HEK293 (cell line): ENCODE measurements around the gene CATSPERD.
A peak's percentile ranks its signal among the peaks of the same experiment; 100 is the strongest.

ENCODE experiments used
- CTCF ChIA-PET: fragments of 350-600 bp; formaldehyde crosslinking; extraction: SDS; loops from one replicate; lab custom pipeline; 2021; ENCODE audit warnings: antibody characterized with exemption; lab: Yijun Ruan, JAX
- POLR2A ChIA-PET: fragments of 300-600 bp; formaldehyde crosslinking; extraction: SDS; loops from one replicate; lab custom pipeline; 2020; ENCODE audit warnings: antibody characterized with exemption, inconsistent platforms; lab: Yijun Ruan, JAX
- H3K27ac ChIP-seq: fragments of 200-500 bp; sonication (Bioruptor generic); 2 replicates; pipeline ENCODE4 v1.5.1; 2014; ENCODE audit warnings: low read depth, low read length, control low read depth, inconsistent platforms; ENCODE audit errors: extremely low read depth
- H3K36me3 ChIP-seq, 2 experiments: fragments of 200-500 bp in 1 of 2; sonication (Bioruptor generic) in 1 of 2; 1 replicate in 1 of 2; 2 replicates in 1 of 2; pipeline ENCODE4 v1.5.1; 2014 to 2017; ENCODE audit warnings: inconsistent platforms in 2 of 2, low read length in 2 of 2; ENCODE audit not compliant: control insufficient read depth in 2 of 2, insufficient read depth in 1 of 2
- H3K4me1 ChIP-seq: fragments of 200-500 bp; sonication (Bioruptor generic); 2 replicates; pipeline ENCODE4 v1.5.1; 2014; ENCODE audit warnings: mild to moderate bottlenecking, low read length, inconsistent platforms; ENCODE audit not compliant: control insufficient read depth, insufficient read depth
- H3K4me3 ChIP-seq: 2 replicates; pipeline ENCODE4 v1.5.1; 2011; ENCODE audit warnings: low read depth, mild to moderate bottlenecking, control low read depth, low read length, moderate library complexity
- H3K9me3 ChIP-seq: fragments of 200-500 bp; sonication (Bioruptor generic); 2 replicates; pipeline ENCODE4 v1.5.1; 2014; ENCODE audit warnings: low read depth, low read length, inconsistent platforms; ENCODE audit not compliant: control insufficient read depth, insufficient read depth
- EGR2 ChIP-seq: fragments of 450-650 bp; formaldehyde crosslinking; IDR thresholded peaks from 2 replicates; pipeline ENCODE4 v1.5.1; 2016; ENCODE audit warnings: low read depth, missing biosample characterization, missing genetic modification characterization
- GLIS1 ChIP-seq: fragments of 450-650 bp; formaldehyde crosslinking; IDR thresholded peaks from 2 replicates; pipeline ENCODE4 v1.5.1; 2016; ENCODE audit warnings: missing biosample characterization, missing genetic modification characterization
- PATZ1 ChIP-seq: fragments of 450-650 bp; formaldehyde crosslinking; IDR thresholded peaks from 2 replicates; pipeline ENCODE4 v1.5.1; 2016; ENCODE audit warnings: missing biosample characterization, missing genetic modification characterization
- RBAK ChIP-seq: fragments of 450-650 bp; formaldehyde crosslinking; IDR thresholded peaks from 2 replicates; pipeline ENCODE4 v1.5.1; 2016; ENCODE audit warnings: missing biosample characterization, missing genetic modification characterization
- TCF7L2 ChIP-seq: IDR thresholded peaks from 2 replicates; pipeline ENCODE4 v1.6.1; 2011; ENCODE audit warnings: low read depth, mild to moderate bottlenecking, inconsistent platforms, low read length, moderate library complexity, borderline replicate concordance
- TSHZ1 ChIP-seq: fragments of 450-650 bp; formaldehyde crosslinking; IDR thresholded peaks from 2 replicates; pipeline ENCODE4 v1.5.1; 2016; ENCODE audit warnings: missing biosample characterization, missing genetic modification characterization, borderline replicate concordance
- WT1 ChIP-seq: fragments of 450-650 bp; formaldehyde crosslinking; IDR thresholded peaks from 2 replicates; pipeline ENCODE4 v1.5.1; 2016; ENCODE audit warnings: missing biosample characterization, missing genetic modification characterization
- ZFP3 ChIP-seq: fragments of 450-650 bp; formaldehyde crosslinking; IDR thresholded peaks from 2 replicates; pipeline ENCODE4 v1.5.1; 2016; ENCODE audit warnings: low read depth, missing biosample characterization, missing genetic modification characterization
- ZFP37 ChIP-seq: fragments of 450-650 bp; formaldehyde crosslinking; IDR thresholded peaks from 2 replicates; pipeline ENCODE4 v1.5.1; 2016; ENCODE audit warnings: missing biosample characterization, missing genetic modification characterization
- ZNF132 ChIP-seq: fragments of 450-650 bp; formaldehyde crosslinking; IDR thresholded peaks from 2 replicates; pipeline ENCODE4 v1.5.1; 2017; ENCODE audit warnings: missing biosample characterization, missing genetic modification characterization, borderline replicate concordance
- ZNF148 ChIP-seq: fragments of 450-650 bp; formaldehyde crosslinking; IDR thresholded peaks from 2 replicates; pipeline ENCODE4 v1.5.0; 2017; ENCODE audit warnings: missing biosample characterization, missing genetic modification characterization, borderline replicate concordance
- ZNF174 ChIP-seq: fragments of 450-650 bp; formaldehyde crosslinking; IDR thresholded peaks from 2 replicates; pipeline ENCODE4 v1.5.0; 2017; ENCODE audit warnings: missing biosample characterization, mild to moderate bottlenecking, missing genetic modification characterization
- ZNF184 ChIP-seq: fragments of 450-650 bp; IDR thresholded peaks from 2 replicates; pipeline ENCODE4 v1.5.1; 2018; ENCODE audit warnings: missing biosample characterization, mild to moderate bottlenecking, missing genetic modification characterization
- ZNF274 ChIP-seq, 2 experiments: fragments of 200-500 bp in 1 of 2; fragments of 450-650 bp in 1 of 2; sonication (Bioruptor generic) in 1 of 2; formaldehyde crosslinking in 1 of 2; IDR thresholded peaks; 2 replicates each; pipeline versions ENCODE4 v1.5.1 to v1.6.1; 2014 to 2016; ENCODE audit warnings: borderline replicate concordance in 1 of 2, inconsistent platforms in 1 of 2, low read length in 1 of 2, missing biosample characterization in 1 of 2, missing genetic modification characterization in 1 of 2
- ZNF354C ChIP-seq: fragments of 450-650 bp; formaldehyde crosslinking; IDR thresholded peaks from 2 replicates; pipeline ENCODE4 v1.5.1; 2016; ENCODE audit warnings: missing biosample characterization, missing genetic modification characterization, low read depth, borderline replicate concordance
- ZNF37A ChIP-seq: fragments of 450-650 bp; IDR thresholded peaks from 2 replicates; pipeline ENCODE4 v1.5.1; 2018; ENCODE audit warnings: missing biosample characterization, missing genetic modification characterization
- ZNF664 ChIP-seq: fragments of 450-650 bp; formaldehyde crosslinking; IDR thresholded peaks from 2 replicates; pipeline ENCODE4 v1.5.1; 2016; ENCODE audit warnings: missing biosample characterization, missing genetic modification characterization
- ZNF701 ChIP-seq: fragments of 450-650 bp; formaldehyde crosslinking; IDR thresholded peaks from 2 replicates; pipeline ENCODE4 v1.5.1; 2016; ENCODE audit warnings: missing biosample characterization, missing genetic modification characterization
- ZNF747 ChIP-seq: fragments of 450-650 bp; formaldehyde crosslinking; IDR thresholded peaks from 2 replicates; pipeline ENCODE4 v1.5.1; 2016; ENCODE audit warnings: missing biosample characterization, missing genetic modification characterization
- ZNF776 ChIP-seq: fragments of 450-650 bp; formaldehyde crosslinking; IDR thresholded peaks from 2 replicates; pipeline ENCODE4 v1.5.0; 2017; ENCODE audit warnings: missing biosample characterization, missing genetic modification characterization, borderline replicate concordance
- TF ChIP-seq, protein P1 (sequence below): fragments of 450-650 bp; formaldehyde crosslinking; IDR thresholded peaks from 2 replicates; pipeline ENCODE4 v1.5.1; 2016; ENCODE audit warnings: missing biosample characterization, missing genetic modification characterization

The CATSPERD gene

GRCh38 chr19:5806905-5807304 lies 86.5 kb downstream of the CATSPERD start:
- no peaks in the 10 kb centered on the region for H3K36me3 ChIP-seq
- no peaks in the 10 kb centered on the region for H3K9me3 ChIP-seq
- H3K4me3 ChIP-seq: no peak overlapping the region
- TF ChIP-seq, protein P1, sequence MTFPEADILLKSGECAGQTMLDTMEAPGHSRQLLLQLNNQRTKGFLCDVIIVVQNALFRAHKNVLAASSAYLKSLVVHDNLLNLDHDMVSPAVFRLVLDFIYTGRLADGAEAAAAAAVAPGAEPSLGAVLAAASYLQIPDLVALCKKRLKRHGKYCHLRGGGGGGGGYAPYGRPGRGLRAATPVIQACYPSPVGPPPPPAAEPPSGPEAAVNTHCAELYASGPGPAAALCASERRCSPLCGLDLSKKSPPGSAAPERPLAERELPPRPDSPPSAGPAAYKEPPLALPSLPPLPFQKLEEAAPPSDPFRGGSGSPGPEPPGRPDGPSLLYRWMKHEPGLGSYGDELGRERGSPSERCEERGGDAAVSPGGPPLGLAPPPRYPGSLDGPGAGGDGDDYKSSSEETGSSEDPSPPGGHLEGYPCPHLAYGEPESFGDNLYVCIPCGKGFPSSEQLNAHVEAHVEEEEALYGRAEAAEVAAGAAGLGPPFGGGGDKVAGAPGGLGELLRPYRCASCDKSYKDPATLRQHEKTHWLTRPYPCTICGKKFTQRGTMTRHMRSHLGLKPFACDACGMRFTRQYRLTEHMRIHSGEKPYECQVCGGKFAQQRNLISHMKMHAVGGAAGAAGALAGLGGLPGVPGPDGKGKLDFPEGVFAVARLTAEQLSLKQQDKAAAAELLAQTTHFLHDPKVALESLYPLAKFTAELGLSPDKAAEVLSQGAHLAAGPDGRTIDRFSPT (tag by site-specific recombination): no peak
- TF ChIP-seq ZFP37 (tag by site-specific recombination): no peak
- TF ChIP-seq EGR2 (tag by site-specific recombination): 0 out of 2 replicates have a peak, but pooled peaks have one; percentile 10
- TF ChIP-seq ZNF747: no peak
- TF ChIP-seq ZFP3 (tag by site-specific recombination): peak; percentile 98
- CTCF ChIA-PET: interaction anchor here (0.6 to 1.6 kb wide), 9 partner anchors 14 to 760 kb away, joined by 3 to 8 read pairs (median 5); no protein-coding TSS in a partner anchor
- POLR2A ChIA-PET: interaction anchor here (0.7 to 1.0 kb wide), 2 partner anchors 69 to 97 kb away, joined by 3 read pairs; no protein-coding TSS in a partner anchor
- H3K4me1 ChIP-seq: peaks cover 3% of the 10 kb centered on the region; the same call in 1 of the 2 replicates
- H3K27ac ChIP-seq: no peak overlapping the region

- Histone ChIP-seq H3K27ac (no peak overlapping the region), H3K36me3 (no peaks in the 10 kb centered on the region), H3K4me1 (peaks cover 3% of the 10 kb centered on the region; the same call in 1 of the 2 replicates), H3K9me3 (no peaks in the 10 kb centered on the region), H3K4me3 (no peak overlapping the region)
- CTCF ChIA-PET: interaction anchor here (0.7 to 1.6 kb wide), 6 partner anchors 17 to 85 kb away, joined by 3 to 5 read pairs (median 4); no protein-coding TSS in a partner anchor
- TF ChIP-seq GLIS1 (no peak), TSHZ1 (tag by site-specific recombination) (no peak), ZNF184 (no peak), ZNF354C (no peak), ZNF701 (tag by site-specific recombination) (no peak), ZNF274 (IDR thresholded peaks at IDR 0.05; ENCODE audit: low read length) (no peak), ZNF274 (tag by site-specific recombination; IDR thresholded peaks at IDR 0.05; ENCODE audit: borderline replicate concordance) (no peak), ZNF664 (no peak), ZNF37A (tag by site-specific recombination) (no peak), ZNF174 (no peak), WT1 (tag by site-specific recombination) (no peak), ZNF776 (tag by site-specific recombination) (no peak), PATZ1 (tag by site-specific recombination) (no peak), RBAK (tag by site-specific recombination) (no peak), TCF7L2 (no peak), ZNF132 (tag by site-specific recombination) (no peak), ZNF148 (no peak)
- POLR2A ChIA-PET: interaction anchor here (0.6 to 1.2 kb wide), 4 partner anchors 20 to 1608 kb away, joined by 3 to 5 read pairs (median 4); partner anchors contain the start of gene NDUFA11
Measured at GRCh38 chr19:5808120-5808816, 87.8 kb downstream of the CATSPERD start.
